ENCODE results near the gene NUDT22.

GRCh38 chr11:64278576-64279190 lies 52.6 kb downstream of the NUDT22 start:
- TF ChIP-seq CTCF (IDR thresholded peaks at IDR 0.05) (no peak), EZH2 (IDR thresholded peaks at IDR 0.05; ENCODE audit: borderline replicate concordance, insufficient read depth, low read depth, low read length, poor library complexity, severe bottlenecking) (no peak)
